Neuronal stem cell (in vitro differentiated cells): ENCODE results near the gene CCER1.
A peak's percentile ranks its signal among the peaks of the same experiment; 100 is the strongest.

Experiments
- DNase-seq: peaks from one replicate; pipeline ENCODE4 v3.0.0-alpha.2; 2013; ENCODE audit warnings: low spot score
- H2AFZ ChIP-seq: one replicate; pipeline ENCODE4 v1.6.1; 2013; ENCODE audit warnings: mild to moderate bottlenecking, low read length, inconsistent platforms
- H2AK5ac ChIP-seq: 2 replicates; pipeline ENCODE4 v1.6.1; 2013; ENCODE audit warnings: low read depth, mild to moderate bottlenecking, inconsistent platforms, low read length, moderate library complexity, mixed read lengths
- H2BK120ac ChIP-seq: 2 replicates; pipeline ENCODE4 v1.6.1; 2013; ENCODE audit warnings: low read depth, mild to moderate bottlenecking, inconsistent platforms, low read length, moderate library complexity, mixed read lengths
- H2BK12ac ChIP-seq: one replicate; pipeline ENCODE4 v1.6.1; 2013; ENCODE audit warnings: low read length, inconsistent platforms
- H2BK15ac ChIP-seq: 2 replicates; pipeline ENCODE4 v1.6.1; 2013; ENCODE audit warnings: mild to moderate bottlenecking, low read length, inconsistent platforms, mixed read lengths
- H2BK5ac ChIP-seq: one replicate; pipeline ENCODE4 v1.6.1; 2013; ENCODE audit warnings: inconsistent platforms, mild to moderate bottlenecking, low read length, moderate library complexity
- H3K14ac ChIP-seq: one replicate; pipeline ENCODE4 v1.6.1; 2013; ENCODE audit warnings: low read length, inconsistent platforms
- H3K18ac ChIP-seq: 2 replicates; pipeline ENCODE4 v1.6.1; 2013; ENCODE audit warnings: low read length, inconsistent platforms
- H3K23ac ChIP-seq: 2 replicates; pipeline ENCODE4 v1.6.1; 2013; ENCODE audit warnings: low read depth, mild to moderate bottlenecking, mixed read lengths, low read length, inconsistent platforms; ENCODE audit not compliant: poor library complexity
- H3K27ac ChIP-seq: replicated peaks from 3 replicates; pipeline ENCODE4 v1.5.1; 2013; ENCODE audit warnings: low read length, inconsistent platforms
- H3K27me3 ChIP-seq, 3 experiments: 2 replicates each; pipeline ENCODE4 v1.6.1; 2013; ENCODE audit warnings: low read length in 3 of 3, mild to moderate bottlenecking in 2 of 3, inconsistent platforms in 1 of 3, low read depth in 1 of 3, mixed read lengths in 1 of 3, moderate library complexity in 1 of 3; ENCODE audit not compliant: control insufficient read depth in 3 of 3, insufficient read depth in 3 of 3
- H3K36me3 ChIP-seq, 2 donors: replicated peaks in 1 of 2; 2 replicates each; pipeline ENCODE4 v1.6.1; 2013; ENCODE audit warnings: low read length in 2 of 2; ENCODE audit not compliant: control insufficient read depth in 2 of 2, insufficient read depth in 2 of 2
- H3K4ac ChIP-seq: 2 replicates; pipeline ENCODE4 v1.6.1; 2013; ENCODE audit warnings: inconsistent platforms, mild to moderate bottlenecking, low read length, moderate library complexity
- H3K4me1 ChIP-seq, 2 donors: 1 replicate in 1 of 2; 2 replicates in 1 of 2; pipeline ENCODE4 v1.6.1; 2013; ENCODE audit warnings: low read length in 2 of 2, low read depth in 1 of 2; ENCODE audit not compliant: control insufficient read depth in 2 of 2, insufficient read depth in 1 of 2
- H3K4me2 ChIP-seq: one replicate; pipeline ENCODE4 v1.6.1; 2013; ENCODE audit warnings: mild to moderate bottlenecking, low read length, inconsistent platforms; ENCODE audit not compliant: insufficient read depth, poor library complexity, severe bottlenecking
- H3K4me3 ChIP-seq, 2 donors: 2 replicates each; pipeline ENCODE4 v1.5.1; 2013; ENCODE audit warnings: low read length in 2 of 2, mild to moderate bottlenecking in 2 of 2, inconsistent platforms in 1 of 2, moderate library complexity in 1 of 2
- H3K79me1 ChIP-seq: one replicate; pipeline ENCODE4 v1.6.1; 2013; ENCODE audit warnings: low read depth, mild to moderate bottlenecking, inconsistent platforms, low read length, moderate library complexity
- H3K9ac ChIP-seq: one replicate; pipeline ENCODE4 v1.6.1; 2013; ENCODE audit warnings: mild to moderate bottlenecking, low read depth, low read length, inconsistent platforms; ENCODE audit not compliant: poor library complexity
- H3K9me3 ChIP-seq, 2 donors: replicated peaks in 1 of 2; 2 replicates each; pipeline versions ENCODE3 to v1.6.1; 2013; ENCODE audit warnings: low read length in 2 of 2, mild to moderate bottlenecking in 2 of 2, inconsistent platforms in 1 of 2, low read depth in 1 of 2, mixed read lengths in 1 of 2, moderate library complexity in 1 of 2; ENCODE audit not compliant: control insufficient read depth in 2 of 2, insufficient read depth in 1 of 2
- H4K8ac ChIP-seq: one replicate; pipeline ENCODE4 v1.6.1; 2013; ENCODE audit warnings: low read depth, mild to moderate bottlenecking, inconsistent platforms, low read length, moderate library complexity
- H4K91ac ChIP-seq: one replicate; pipeline ENCODE4 v1.6.1; 2013; ENCODE audit warnings: low read length, low read depth, mild to moderate bottlenecking, inconsistent platforms; ENCODE audit not compliant: poor library complexity
- WGBS, 2 donors: extraction: QIAGEN DNeasy Blood & Tissue Kit; methylation state at CpG; one replicate each; pipeline ENCODE4 v1.1.7; 2013; ENCODE audit warnings: missing lambda C conversion rate in 2 of 2, mixed read lengths in 1 of 2; ENCODE audit not compliant: insufficient read length in 2 of 2, insufficient replicate concordance in 1 of 2; ENCODE audit errors: extremely low coverage in 2 of 2; 5-methylcytosine and 5-hydroxymethylcytosine counted together

Gene CCER1

DNA sequence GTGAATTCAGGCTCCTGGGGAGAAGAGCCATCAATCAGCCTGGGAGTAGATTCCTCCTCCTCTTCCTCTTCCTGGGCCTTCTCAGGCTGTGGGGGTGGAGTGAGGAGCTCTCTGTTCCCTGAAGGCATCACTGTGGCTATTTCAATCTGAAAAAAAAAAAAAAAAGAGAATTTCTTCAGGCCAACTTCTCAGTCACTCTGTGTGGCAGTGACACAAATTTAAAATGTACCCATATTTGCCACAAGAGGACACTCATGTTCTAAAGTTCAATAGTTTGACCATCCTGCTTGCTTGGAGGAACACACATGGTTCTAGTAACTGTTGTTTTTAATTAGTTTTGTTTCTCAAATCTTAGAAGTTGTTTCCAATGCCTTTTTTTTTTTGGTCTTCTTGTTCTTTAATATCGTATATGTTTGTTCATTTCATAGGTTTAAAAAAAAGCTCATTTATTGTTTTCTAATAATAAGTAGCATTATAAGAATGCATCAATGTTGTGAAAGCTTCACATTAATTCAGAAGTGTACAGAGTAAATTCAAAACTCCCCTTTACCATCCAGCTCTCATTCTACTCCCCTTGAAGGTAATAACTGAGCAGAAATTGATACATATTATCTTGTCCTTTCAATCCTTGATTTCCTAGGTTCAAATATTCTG is 23.3 kb upstream of the CCER1 start:
- no peak overlapping the region for H3K4me2 ChIP-seq
- H3K4me3 ChIP-seq, result no peak overlapping the region
- peak overlapping the region; percentile 19 for H2AFZ ChIP-seq
- H3K14ac ChIP-seq, result no peak overlapping the region
- no peak overlapping the region for H3K23ac ChIP-seq
- no peak overlapping the region for H3K4ac ChIP-seq
- no peak overlapping the region for H3K18ac ChIP-seq
- no peaks in the 10 kb centered on the region for H3K9me3 ChIP-seq
- DNase-seq, result peak; percentile 29
- no peak overlapping the region for H2BK15ac ChIP-seq
- no peaks in the 10 kb centered on the region for H3K36me3 ChIP-seq
- no peaks in the 10 kb centered on the region for H3K79me1 ChIP-seq
- WGBS, 2 donors, result no CpG with 5 or more reads among the region's 1 CpG
- H2BK5ac ChIP-seq, result no peak overlapping the region
- no peak overlapping the region for H2BK120ac ChIP-seq
- H2BK12ac ChIP-seq, result no peak overlapping the region
- H3K27me3 ChIP-seq, result no peaks in the 10 kb centered on the region
- H3K27ac ChIP-seq, result no peak overlapping the region
- no peak overlapping the region for H2AK5ac ChIP-seq
- no peak overlapping the region for H4K8ac ChIP-seq
- no peaks in the 10 kb centered on the region for H3K4me1 ChIP-seq
- no peak overlapping the region for H3K9ac ChIP-seq
- no peak overlapping the region for H4K91ac ChIP-seq

DNA sequence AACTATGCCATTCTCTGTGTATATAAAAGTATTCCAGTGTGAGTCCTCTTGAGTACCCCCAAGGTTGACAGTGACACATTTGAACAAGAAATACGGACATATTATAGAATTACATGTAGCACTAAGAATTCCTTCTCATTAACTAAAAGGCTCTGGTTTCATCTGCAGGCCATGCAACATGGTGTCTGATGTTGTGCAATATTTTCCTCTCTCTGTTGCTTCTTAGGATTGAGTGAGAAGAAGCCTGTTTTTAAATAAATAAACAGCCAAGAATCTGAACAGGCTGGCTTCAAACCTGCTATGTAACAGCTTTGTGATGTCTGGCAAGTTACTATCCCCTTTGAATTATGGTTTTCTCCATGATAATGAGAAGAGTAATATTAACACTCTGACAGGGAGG is 22.2 kb upstream of the CCER1 start:
- H2BK12ac ChIP-seq, result no peak overlapping the region
- no peak overlapping the region for H2BK15ac ChIP-seq
- H3K4me3 ChIP-seq, result no peak overlapping the region
- H3K9ac ChIP-seq, result no peak overlapping the region
- H3K27me3 ChIP-seq, result no peaks in the 10 kb centered on the region
- H4K91ac ChIP-seq, result no peak overlapping the region
- H3K4me1 ChIP-seq, result no peaks in the 10 kb centered on the region
- no peak overlapping the region for H2AFZ ChIP-seq
- DNase-seq, result no peak
- no peak overlapping the region for H3K4ac ChIP-seq
- WGBS, 2 donors, result no CpG with 5 or more reads among the region's 1 CpG
- H2AK5ac ChIP-seq, result no peak overlapping the region
- H3K18ac ChIP-seq, result no peak overlapping the region
- H3K9me3 ChIP-seq, result no peaks in the 10 kb centered on the region
- no peak overlapping the region for H4K8ac ChIP-seq
- H3K23ac ChIP-seq, result no peak overlapping the region
- H2BK120ac ChIP-seq, result no peak overlapping the region
- H2BK5ac ChIP-seq, result no peak overlapping the region
- H3K14ac ChIP-seq, result no peak overlapping the region
- H3K4me2 ChIP-seq, result no peak overlapping the region
- no peak overlapping the region for H3K27ac ChIP-seq
- no peaks in the 10 kb centered on the region for H3K36me3 ChIP-seq
- no peaks in the 10 kb centered on the region for H3K79me1 ChIP-seq

DNA sequence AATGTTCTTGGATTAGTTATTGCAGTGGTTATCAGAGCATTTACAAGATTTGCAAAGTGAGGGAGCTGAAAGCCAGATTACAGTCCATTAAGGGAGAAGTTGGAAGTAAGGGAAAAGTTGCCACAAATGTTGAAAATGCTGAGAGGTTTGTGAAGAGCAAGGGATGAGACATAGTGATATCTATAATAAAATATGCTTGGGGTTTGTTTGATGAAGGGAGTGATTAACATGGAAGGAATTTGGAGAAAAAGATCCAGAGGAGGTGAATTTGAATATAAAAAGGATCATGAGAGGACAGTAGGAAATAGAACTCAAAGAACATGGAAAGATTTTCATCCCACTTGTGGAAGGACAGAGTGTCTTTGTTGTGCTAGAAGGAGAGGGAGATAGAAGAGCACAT is 19.3 kb upstream of the CCER1 start:
- Histone ChIP-seq H3K27me3 (no peaks in the 10 kb centered on the region), H3K27ac (no peak overlapping the region), H2BK120ac (no peak overlapping the region), H3K4me2 (no peak overlapping the region), H2BK12ac (no peak overlapping the region), H3K4me1 (no peaks in the 10 kb centered on the region), H3K18ac (no peak overlapping the region), H3K4ac (no peak overlapping the region), H3K36me3 (no peaks in the 10 kb centered on the region), H4K8ac (no peak overlapping the region), H3K79me1 (no peaks in the 10 kb centered on the region), H3K9ac (no peak overlapping the region), H2AFZ (no peak overlapping the region), H2BK5ac (no peak overlapping the region), H2BK15ac (no peak overlapping the region), H2AK5ac (no peak overlapping the region), H4K91ac (no peak overlapping the region), H3K14ac (no peak overlapping the region), H3K23ac (no peak overlapping the region), H3K9me3 (no peaks in the 10 kb centered on the region), H3K4me3 (no peak overlapping the region)
- DNase-seq, result no peak

DNA sequence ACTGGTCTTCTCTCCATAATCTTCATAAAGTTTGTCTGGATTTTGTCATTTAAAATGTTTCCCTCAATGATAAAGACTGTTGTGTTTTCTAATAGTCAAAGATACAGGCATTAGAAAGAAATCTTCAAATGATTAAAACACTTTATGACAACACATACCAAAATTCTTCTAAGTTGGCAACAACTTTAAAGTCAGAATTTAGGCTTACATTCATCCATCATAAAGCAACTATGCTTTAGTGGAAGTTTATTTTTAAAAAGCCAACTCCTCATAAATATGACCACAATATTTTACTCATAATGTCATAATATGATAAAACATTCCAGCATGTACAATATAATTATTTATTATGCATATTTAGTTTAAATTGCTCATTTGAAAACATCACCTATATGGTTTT is 17.2 kb upstream of the CCER1 start:
- Histone ChIP-seq H3K4ac (no peak overlapping the region), H3K27me3 (no peaks in the 10 kb centered on the region), H2BK5ac (no peak overlapping the region), H3K9ac (no peak overlapping the region), H2BK15ac (no peak overlapping the region), H2AK5ac (no peak overlapping the region), H3K4me2 (no peak overlapping the region), H4K8ac (no peak overlapping the region), H3K4me1 (no peaks in the 10 kb centered on the region), H4K91ac (no peak overlapping the region), H3K27ac (no peak overlapping the region), H3K18ac (no peak overlapping the region), H3K23ac (no peak overlapping the region), H3K4me3 (no peak overlapping the region), H2BK120ac (no peak overlapping the region), H3K14ac (no peak overlapping the region), H3K9me3 (no peaks in the 10 kb centered on the region), H3K36me3 (no peaks in the 10 kb centered on the region), H2AFZ (no peak overlapping the region), H2BK12ac (no peak overlapping the region), H3K79me1 (no peaks in the 10 kb centered on the region)
- no peak for DNase-seq
